Measurements from ENCODE around the gene RER1.

RER1 gene

DNA sequence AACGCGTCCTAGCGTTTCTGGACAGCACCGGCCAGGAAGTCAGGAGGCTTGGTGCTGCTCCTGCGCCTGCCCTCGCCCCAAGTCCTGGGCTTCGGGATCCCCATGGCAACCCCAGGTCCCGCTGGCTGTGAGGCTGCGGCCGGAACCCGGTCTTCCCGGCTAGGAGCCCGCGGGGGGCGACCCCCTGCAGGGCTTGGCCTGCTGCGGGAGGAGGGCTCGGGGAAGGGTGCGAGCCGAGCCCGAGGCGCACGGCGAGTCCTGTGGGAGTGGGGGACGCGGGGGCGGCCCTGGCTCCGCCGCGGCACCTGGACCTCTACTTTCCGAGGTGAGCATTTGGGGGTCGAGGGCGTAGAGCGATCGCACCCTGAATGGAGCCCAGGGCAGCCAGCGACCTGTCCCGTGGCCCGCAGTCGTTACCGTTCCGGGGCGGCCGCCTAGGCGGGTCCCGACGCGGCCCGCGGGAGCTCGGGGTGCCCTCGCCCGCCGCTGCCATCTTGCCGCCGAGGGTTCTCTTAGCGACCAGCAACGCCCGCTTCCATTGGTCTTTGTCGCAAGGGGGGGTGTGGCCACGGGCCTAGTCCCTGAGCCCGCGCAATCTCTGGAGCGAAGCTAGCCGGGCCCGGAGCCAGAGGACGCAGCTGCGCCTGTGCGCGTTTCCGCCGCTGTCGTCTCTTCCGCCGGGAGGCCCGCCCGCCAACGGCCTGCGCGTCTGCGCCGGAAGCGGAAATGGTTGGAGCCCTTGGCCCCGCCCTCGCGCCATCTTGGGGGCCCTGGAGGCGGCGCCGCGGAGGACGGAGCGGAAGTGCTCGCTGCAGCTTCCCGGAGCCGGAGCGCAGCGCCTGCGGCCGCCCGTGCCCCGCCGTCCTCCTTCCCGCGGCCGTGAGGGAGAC, at the start of gene RER1, which contains the start of gene MORN1:
Gene RER1 (plus strand): TSS at position 801 of the 890 bp plus-strand sequence. CDS start 3,950 bp downstream, outside the sequence.
Gene MORN1 (minus strand): TSS at position 514 of the 890 bp plus-strand sequence. CDS start 21 bp downstream, at position 493.
- peak; percentile 76 to 99 (median 97) for DNase-seq

- no peak for DNase-seq
Measured at GRCh38 chr1:2342384-2343022, 49.1 kb upstream of the RER1 start.

- DNase-seq, result peak in 1 of 56 donors; percentile 44
Measured at GRCh38 chr1:2343023-2343935, 48.4 kb upstream of the RER1 start.

DNA sequence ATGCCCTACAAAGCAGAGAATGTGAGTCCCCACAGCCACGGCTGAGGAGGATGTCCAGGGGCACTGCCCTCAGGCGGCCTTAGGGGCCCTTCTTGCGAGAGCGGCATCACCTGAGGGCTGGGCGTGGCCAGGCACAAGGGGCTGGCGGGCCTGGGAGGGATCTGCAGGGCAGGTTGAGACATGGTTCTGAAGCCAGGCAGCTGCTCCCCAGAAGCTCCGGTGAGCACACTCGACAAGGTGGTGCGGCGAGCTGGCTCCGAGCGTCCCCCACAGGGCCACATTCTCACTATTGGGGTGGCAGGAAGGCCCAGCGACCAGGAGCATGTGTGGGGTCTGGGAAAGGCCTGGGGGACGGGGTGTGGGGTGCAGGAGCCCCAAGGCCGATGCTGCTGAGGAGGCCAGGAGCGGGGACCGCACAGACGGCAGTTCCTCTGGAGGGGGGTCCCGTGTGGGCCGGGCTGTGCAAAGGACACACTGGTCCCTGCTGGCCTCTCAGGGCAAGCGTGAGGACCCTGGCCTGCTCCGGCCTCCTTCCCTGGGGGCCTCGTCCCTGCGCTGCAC, 47.4 kb upstream of the RER1 start:
- DNase-seq, result no peak

GRCh38 chr1:2344744-2345296, 46.8 kb upstream of the RER1 start:
- DNase-seq, result no peak

DNA sequence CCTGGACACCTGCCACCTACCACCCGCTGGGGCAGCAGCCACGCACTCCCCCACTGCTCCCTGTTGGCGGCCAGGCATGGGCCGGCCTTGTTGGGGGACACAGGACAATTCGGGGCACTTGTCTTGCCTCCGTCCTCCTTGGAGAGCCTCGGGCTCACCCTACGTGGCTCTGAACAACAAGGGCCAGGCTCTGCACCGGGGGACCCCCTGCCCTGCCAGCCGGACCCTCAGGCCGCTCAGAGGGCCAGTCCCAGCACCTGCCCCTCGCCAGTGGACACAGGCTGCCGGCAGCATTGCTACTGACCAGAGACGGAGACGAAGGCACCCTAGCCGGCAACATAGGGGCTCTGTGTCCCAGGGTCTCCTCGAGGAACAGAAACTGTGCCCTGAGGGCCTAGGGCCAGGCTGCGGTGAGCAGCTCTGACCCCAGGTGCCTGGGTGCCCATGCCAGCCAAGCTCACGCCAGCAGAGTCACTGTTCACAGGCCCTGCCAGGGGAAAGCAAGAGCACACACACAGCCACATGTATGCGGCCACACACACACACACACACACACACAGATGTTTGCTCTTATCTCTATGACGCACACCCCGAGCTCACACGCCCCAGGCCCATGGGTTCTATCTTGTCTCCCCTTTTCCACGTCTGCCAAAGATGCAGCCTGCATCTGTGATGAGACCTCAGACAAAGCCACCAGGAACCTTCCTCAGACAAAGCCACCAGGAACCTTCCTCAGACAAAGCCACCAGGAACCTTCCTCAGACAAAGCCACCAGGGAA, 46.2 kb upstream of the RER1 start:
- no peak for DNase-seq

DNA sequence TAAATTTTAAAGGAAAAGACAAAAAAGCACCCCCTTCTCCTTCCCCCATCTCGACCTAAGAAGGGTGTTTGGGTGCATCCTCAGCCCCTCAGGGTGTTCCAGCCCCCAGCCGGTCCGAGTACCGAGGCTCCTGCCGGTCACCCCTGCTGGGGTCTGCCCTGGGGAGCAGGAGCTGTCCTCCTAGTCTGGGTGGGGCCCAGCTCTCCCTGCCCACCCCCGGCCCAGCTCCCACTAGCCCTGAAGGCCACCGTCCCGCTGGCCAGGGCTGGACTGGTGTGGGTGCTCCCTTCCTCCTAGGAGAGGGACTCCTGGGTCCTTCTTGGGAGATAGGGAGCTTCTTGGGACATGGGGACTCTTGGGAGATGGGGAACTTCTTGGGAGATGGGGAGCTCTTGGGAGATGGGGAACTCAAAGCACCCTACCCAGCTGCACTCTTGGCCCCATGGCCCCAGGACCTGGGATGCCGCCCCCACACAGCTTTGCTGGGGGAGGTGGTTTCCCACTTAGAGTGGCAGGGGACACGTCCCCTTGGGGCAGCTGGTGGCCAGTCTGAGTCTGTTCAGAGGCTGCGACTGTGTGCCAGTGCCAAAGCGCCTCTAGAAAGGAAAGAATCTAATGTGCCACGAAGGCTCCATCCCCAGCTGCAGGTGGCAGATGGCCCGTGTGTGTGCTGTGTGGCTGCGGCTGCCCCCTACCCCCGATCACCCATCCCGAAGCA, 44.8 kb upstream of the RER1 start:
- no peak for DNase-seq

DNA sequence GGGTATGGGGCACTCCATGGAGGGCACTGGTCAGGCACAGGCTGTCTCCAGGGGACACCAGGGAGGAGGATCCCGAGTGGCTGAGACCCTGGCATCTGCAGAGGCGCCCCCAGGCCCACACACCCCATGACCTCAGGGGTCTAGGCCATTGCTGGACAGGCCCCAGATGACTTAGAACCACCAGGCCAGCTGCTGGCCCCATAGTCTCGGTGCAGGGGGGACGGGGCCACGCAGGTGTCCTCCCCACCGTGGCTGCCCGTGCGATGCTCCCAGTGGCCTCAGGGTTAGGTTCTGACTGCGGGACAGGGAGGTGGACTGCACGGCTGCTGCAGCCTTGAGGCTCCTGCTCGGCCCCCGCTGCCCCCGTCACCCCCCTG, 44.2 kb upstream of the RER1 start:
- no peak for DNase-seq

DNA sequence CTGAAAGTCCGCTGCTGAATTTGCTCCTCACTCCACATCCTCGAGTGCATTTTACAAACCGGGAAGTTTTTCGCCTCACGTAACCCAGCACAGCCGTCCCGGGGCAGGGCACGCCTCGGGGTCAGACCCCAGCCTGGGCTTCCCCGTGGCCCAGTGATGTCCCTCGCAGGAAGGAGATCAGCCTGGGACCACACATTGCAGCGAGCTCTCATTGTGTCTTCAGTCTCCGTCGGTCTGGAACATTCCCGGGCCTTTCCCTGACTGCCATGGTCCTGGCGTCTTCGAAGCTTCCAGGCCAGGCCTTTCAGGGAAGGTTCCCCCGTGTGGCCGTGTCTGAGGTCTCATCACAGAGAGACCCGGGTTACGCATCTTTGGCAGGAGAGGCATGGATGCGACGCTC, 43.7 kb upstream of the RER1 start:
- DNase-seq, result no peak

DNA sequence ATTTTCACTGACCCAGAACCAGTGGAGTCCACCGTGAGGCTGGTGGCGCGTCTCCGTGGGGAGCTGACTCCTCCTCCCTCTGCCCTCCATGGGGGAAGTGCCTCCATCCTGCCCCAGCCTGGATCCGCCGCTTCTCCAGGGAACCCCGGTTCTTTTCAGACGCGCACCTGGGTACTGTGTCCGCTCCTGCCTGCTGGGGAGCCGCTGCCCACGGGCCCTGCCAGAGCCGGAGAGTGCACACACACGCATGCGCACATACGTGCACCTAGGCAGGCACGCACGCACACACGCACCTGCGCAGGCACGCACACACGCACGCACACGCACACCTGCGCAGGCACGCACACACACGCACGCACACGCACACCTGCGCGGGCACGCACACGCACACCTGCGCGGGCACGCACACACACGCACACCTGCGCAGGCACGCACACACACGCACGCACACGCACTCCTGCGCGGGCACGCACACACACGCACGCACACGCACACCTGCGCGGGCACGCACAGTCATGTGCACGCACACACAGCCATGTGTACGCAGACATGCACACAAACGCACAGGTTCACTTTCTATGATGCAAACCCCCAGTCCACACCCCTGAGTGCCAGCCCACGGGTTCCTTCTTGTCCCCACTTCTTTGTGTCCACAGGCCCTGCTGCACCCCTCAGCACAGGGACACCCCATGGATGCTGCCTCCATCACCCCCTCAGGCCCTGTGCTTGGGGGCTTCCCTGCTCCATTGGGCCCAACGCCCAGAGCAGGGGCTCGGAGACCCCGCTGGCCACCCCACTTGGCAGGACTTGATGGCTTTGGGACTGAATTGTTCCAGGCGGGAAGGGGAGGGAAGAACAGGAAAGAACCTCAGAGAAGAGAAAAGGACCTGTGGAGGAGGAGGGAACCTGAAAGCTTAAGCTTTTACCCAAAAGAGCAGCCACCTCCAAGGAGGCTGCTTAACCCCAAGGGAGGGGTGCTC, 43.0 kb upstream of the RER1 start:
- DNase-seq, result no peak

DNA sequence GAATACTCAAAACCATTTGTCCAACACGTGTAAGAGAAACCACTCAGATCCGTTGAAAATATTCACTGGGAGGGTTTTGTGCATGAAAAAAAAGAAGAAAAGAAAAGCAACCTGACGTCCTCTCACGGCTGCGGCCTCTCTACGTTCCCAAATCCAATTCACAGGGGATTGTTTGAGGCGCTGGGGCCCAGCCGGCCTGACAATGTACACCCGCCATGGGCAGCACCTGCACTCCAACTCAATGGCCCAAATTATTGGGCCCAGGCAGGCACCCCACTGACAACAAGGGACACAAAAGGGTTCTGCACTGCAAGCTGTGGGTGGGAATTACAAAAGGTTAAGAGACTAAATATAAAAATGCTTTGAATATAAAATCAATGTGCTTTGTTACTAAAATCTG, 41.8 kb upstream of the RER1 start:
- DNase-seq, result peak in 1 of 56 donors; percentile 12

DNA sequence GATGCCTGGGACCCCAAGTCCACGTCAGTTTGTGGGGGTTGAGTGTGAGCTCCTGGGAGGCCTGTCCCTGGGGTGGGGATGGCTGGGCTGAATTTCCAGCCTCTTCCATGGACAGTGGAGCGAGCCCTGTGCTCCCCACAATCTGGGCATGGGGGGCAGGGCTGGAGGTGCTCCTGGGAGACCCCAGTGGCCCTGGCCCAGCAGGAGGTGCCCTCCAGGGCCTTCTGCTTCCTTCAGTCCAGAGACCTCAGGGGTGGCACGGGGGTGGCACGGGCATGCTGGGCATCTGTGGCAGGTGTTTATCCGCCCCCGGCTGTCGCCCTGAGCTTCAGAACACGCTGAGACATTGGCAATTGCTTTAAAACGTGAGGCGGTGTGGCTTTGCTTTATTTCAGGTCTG, 41.1 kb upstream of the RER1 start:
- DNase-seq, result no peak

DNA sequence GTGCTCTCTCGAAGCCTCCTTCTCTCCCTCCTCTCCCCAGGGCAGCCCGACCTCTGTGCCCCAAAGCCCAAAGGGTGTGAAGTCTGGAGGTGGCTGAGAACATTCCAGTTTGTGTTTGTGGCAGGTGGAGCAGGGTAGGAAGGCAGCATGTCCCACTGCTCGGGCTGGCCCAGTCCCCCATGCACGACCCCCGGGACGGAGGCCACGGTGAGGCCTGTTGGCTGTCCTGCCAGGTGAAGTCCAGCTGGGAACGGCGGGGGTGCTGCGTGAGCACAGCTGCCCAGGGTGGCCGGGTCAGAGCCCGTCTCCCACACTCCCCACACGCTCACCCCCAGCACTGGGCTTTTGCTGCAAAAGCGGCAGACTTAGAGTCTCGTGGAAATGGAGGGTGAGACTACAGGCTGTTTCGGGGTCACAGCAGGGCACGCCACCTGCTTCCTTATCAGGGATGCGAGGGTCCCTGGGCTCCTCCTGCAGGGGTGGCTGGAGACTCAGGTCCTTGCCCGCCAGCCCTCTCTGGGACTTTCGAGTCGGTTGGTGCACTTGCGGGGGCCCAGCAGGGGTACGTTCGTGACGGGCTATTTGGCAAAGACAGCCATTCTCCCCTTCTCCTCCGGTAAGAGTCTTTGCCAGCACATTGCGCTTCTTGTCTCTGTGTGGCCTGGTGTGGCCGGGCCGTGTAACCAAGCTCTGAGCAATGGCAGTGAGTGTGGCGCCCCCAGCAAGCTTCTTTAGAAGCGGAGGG, 40.6 kb upstream of the RER1 start:
- DNase-seq, result no peak

DNA sequence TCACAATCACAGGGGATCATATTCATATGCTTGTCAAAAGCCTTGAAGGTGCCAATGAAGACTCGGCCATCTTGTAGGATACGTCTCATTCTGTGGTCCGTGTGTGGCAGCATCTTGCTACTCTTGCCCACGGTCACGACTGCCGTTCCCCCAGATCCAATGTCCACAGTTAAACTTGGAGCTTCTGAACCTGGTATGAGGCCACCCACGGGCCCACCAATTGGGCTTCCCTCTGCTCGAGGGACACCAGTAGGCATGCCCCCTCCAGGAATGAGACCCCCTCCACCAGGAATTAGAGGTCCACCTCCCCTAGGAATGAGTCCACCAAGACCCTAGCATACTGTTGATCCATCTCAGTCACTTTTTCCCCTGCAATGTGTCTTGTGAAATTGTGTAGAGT, 39.9 kb upstream of the RER1 start:
- no peak for DNase-seq

DNA sequence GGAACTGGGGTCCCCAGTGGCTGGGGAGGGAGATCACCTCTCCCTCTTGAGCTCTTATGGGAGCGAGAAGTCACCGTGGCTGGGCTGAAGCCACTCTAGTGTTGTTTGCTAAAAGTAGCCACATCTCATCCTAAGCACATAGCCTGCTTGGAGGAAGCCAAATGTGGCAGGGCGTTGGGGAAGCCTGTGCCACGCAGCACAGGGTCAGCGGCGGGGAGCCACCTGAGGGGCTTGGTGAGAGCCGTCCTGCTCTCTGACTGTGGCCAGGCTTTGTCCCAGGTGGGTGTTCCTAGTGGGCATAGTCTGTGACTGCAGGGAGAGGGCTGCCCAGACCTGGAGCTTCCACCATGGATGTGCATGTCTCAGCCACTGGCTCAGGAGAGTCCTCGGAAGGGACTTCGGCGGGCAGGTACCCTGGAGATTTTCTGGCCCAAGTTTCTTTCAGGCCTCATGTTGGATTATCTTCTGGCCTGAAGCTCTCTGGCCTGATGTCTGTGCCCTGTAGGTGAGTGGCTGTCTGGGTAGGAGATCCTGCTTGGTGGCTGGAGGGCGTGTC, 39.2 kb upstream of the RER1 start:
- no peak for DNase-seq

DNA sequence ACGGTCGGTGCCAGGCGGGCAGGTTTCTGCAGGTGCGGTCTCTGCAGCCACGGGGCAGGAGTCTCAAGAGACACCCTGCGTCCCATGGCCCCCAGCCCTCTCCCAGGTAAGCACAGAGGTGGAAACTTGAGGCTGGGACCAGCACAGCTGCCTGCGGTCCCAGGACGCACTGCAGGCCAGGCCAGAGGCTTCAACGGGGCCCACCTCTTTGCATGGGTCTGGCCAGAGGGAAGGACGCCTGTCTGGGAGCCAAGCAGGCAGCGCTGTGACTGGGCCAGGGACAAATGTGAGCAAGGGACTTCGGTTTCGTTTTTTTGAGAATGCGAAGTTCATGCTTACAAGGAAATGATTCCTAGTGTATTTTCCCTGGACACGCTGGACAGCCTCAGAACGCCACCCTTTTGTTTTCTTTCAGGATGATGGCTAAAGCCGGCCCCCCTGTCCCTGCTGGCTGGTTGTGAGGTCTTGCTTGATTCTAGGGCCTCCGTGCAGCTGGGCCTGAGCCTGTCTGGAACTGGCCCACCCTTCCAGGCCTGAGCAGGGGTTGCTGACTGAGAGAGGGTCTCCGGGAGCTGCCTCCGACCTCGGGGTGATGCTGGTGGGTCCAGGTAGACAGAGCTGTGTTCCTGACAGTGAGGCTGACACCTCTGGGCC, 38.6 kb upstream of the RER1 start:
- DNase-seq, result no peak
